Panc1 (cell line): ENCODE measurements around the gene RANGRF.

ENCODE experiments used
- TF ChIP-seq, protein P1 (sequence below): fragments of 450-650 bp; IDR thresholded peaks from 2 replicates; pipeline ENCODE4 v1.5.1; 2017; ENCODE audit warnings: mild to moderate bottlenecking
- TF ChIP-seq, protein P2 (sequence below), 2 experiments: IDR thresholded peaks; 2 replicates each; pipeline ENCODE4 v1.6.1; 2011 to 2012; ENCODE audit warnings: low read depth in 2 of 2, control low read depth in 1 of 2, low read length in 1 of 2, mild to moderate bottlenecking in 1 of 2, moderate library complexity in 1 of 2; ENCODE audit not compliant: insufficient read depth in 1 of 2

GRCh38 chr17:8300226-8300625 is 11.8 kb downstream of the RANGRF start:
- TF ChIP-seq, protein P1, sequence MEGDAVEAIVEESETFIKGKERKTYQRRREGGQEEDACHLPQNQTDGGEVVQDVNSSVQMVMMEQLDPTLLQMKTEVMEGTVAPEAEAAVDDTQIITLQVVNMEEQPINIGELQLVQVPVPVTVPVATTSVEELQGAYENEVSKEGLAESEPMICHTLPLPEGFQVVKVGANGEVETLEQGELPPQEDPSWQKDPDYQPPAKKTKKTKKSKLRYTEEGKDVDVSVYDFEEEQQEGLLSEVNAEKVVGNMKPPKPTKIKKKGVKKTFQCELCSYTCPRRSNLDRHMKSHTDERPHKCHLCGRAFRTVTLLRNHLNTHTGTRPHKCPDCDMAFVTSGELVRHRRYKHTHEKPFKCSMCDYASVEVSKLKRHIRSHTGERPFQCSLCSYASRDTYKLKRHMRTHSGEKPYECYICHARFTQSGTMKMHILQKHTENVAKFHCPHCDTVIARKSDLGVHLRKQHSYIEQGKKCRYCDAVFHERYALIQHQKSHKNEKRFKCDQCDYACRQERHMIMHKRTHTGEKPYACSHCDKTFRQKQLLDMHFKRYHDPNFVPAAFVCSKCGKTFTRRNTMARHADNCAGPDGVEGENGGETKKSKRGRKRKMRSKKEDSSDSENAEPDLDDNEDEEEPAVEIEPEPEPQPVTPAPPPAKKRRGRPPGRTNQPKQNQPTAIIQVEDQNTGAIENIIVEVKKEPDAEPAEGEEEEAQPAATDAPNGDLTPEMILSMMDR, result no peak
- TF ChIP-seq, protein P2, sequence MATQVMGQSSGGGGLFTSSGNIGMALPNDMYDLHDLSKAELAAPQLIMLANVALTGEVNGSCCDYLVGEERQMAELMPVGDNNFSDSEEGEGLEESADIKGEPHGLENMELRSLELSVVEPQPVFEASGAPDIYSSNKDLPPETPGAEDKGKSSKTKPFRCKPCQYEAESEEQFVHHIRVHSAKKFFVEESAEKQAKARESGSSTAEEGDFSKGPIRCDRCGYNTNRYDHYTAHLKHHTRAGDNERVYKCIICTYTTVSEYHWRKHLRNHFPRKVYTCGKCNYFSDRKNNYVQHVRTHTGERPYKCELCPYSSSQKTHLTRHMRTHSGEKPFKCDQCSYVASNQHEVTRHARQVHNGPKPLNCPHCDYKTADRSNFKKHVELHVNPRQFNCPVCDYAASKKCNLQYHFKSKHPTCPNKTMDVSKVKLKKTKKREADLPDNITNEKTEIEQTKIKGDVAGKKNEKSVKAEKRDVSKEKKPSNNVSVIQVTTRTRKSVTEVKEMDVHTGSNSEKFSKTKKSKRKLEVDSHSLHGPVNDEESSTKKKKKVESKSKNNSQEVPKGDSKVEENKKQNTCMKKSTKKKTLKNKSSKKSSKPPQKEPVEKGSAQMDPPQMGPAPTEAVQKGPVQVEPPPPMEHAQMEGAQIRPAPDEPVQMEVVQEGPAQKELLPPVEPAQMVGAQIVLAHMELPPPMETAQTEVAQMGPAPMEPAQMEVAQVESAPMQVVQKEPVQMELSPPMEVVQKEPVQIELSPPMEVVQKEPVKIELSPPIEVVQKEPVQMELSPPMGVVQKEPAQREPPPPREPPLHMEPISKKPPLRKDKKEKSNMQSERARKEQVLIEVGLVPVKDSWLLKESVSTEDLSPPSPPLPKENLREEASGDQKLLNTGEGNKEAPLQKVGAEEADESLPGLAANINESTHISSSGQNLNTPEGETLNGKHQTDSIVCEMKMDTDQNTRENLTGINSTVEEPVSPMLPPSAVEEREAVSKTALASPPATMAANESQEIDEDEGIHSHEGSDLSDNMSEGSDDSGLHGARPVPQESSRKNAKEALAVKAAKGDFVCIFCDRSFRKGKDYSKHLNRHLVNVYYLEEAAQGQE (IDR thresholded peaks at IDR 0.05; ENCODE audit: insufficient read depth in 1 of 2, low read depth in 2 of 2, low read length in 1 of 2), result no peak
